ENCODE results near the gene SPSB4. TPM values are rescaled to one million over a fixed set of nuclear protein-coding genes. Genes with fewer than 3 reads are reported as not detected.

SPSB4 gene
- total RNA-seq, 3 donors from 2014 or later: not detected

- no peak for ATAC-seq
- H3K4me3 Mint-ChIP-seq: no peak overlapping the region
- peaks cover 14% of the 10 kb centered on the region for H3K9me3 Mint-ChIP-seq
- peaks cover 10% of the 10 kb centered on the region for H3K27me3 Mint-ChIP-seq (ENCODE audit: low read depth)
- no peaks in the 10 kb centered on the region for H3K4me1 Mint-ChIP-seq (ENCODE audit: low read depth)
- no peak for DNase-seq
- peaks cover 2% of the 10 kb centered on the region for H3K36me3 Mint-ChIP-seq (ENCODE audit: insufficient read depth)
These were observed 130.0 kb downstream of the SPSB4 start for GRCh38 chr3:141181196-141181595.

DNA sequence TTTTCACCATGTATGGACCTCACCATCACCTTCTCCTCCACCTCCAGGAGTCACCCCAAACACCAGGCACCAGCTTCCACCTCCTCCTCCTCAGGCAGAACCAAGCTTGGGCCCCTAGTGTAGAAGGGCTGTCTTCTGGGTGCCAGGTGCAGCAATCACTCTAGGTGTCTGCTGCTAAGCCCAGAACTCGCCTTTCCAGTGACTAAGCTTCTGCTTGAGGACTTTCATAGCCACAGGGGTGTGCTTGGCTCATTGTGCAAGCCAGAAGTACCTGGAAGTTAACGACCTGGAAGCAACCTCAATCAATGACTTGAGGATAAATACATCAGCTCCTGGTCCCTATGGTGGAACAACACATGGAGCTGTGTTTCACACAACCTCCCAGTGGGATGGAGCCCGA is 130.7 kb downstream of the SPSB4 start:
- Mint-ChIP-seq H3K9me3 (peaks cover 14% of the 10 kb centered on the region), H3K4me3 (no peak overlapping the region), H3K36me3 (ENCODE audit: insufficient read depth) (peaks cover 2% of the 10 kb centered on the region), H3K27me3 (ENCODE audit: low read depth) (peaks cover 10% of the 10 kb centered on the region), H3K4me1 (ENCODE audit: low read depth) (no peaks in the 10 kb centered on the region)
- DNase-seq: no peak
- ATAC-seq: no peak

GRCh38 chr3:141183606-141184005 is 132.5 kb downstream of the SPSB4 start:
- ATAC-seq (no peak), DNase-seq (no peak)
- Mint-ChIP-seq H3K4me3 (no peak overlapping the region), H3K27me3 (ENCODE audit: low read depth) (peaks cover 5% of the 10 kb centered on the region), H3K9me3 (peaks cover 14% of the 10 kb centered on the region), H3K4me1 (ENCODE audit: low read depth) (no peaks in the 10 kb centered on the region), H3K36me3 (ENCODE audit: insufficient read depth) (peaks cover 2% of the 10 kb centered on the region)

- Mint-ChIP-seq H3K9me3 (peaks cover 11% of the 10 kb centered on the region), H3K27me3 (ENCODE audit: low read depth) (peaks cover 5% of the 10 kb centered on the region), H3K36me3 (ENCODE audit: insufficient read depth) (peaks cover 2% of the 10 kb centered on the region), H3K4me1 (ENCODE audit: low read depth) (no peaks in the 10 kb centered on the region), H3K4me3 (no peak overlapping the region)
- ATAC-seq (no peak), DNase-seq (no peak)
These were observed 133.3 kb downstream of the SPSB4 start for GRCh38 chr3:141184430-141184829.

DNA sequence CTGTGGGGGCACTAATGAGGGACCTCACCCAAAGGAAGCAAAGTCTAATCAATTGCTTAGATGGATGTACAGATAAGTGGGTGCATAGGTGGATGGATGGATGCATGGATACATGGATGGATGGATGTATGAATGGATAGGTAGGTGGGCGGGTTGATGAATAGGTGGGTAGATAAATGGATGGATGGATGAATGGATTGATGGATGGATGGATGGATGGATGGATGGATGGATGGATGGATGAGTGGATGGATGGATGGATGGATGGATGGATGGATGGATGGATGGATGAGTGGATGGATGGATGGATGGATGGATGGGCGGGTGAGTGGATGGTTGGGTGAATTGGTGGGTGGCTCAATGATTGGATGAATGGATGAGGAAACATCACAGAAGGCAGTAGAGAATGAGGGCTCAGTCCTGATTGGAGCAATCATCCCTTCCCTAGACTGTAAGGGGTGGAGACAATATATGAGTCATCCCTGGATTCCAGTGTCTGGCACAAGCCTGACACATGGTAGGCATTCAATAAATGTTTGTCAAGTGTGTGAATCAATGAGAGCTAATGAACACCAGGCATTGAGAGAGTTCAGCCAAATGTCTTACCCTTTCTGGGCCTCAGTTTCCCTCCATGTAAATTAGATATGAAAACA is 140.1 kb downstream of the SPSB4 start:
- no peak for ATAC-seq
- no peak overlapping the region for H3K4me3 Mint-ChIP-seq
- peaks cover 5% of the 10 kb centered on the region for H3K9me3 Mint-ChIP-seq
- H3K27me3 Mint-ChIP-seq (ENCODE audit: low read depth): peaks cover 18% of the 10 kb centered on the region
- no peaks in the 10 kb centered on the region for H3K36me3 Mint-ChIP-seq (ENCODE audit: insufficient read depth)
- peaks cover 7% of the 10 kb centered on the region for H3K4me1 Mint-ChIP-seq (ENCODE audit: low read depth)
- DNase-seq: no peak

DNA sequence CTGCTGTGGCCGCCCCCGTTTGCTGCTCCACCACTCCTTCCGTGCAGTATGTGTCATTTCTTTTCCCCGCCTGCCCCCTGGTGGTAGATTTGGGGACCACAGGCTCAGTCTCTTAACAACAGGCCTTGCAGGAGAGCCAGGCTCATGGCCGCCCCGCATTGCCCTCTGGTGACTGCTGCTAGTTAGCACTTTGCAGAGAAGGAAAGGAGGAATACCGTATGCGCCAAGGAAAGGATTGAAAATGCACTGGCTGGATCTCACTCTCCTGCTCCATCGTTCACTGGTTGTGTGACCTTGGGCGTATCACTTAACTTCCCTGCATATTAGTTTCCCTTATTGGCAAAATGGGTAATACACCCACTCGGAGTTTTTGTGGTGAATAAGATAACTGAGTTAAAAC is 141.2 kb downstream of the SPSB4 start:
- Mint-ChIP-seq H3K36me3 (ENCODE audit: insufficient read depth) (no peaks in the 10 kb centered on the region), H3K4me3 (no peak overlapping the region), H3K27me3 (ENCODE audit: low read depth) (peaks cover 24% of the 10 kb centered on the region), H3K9me3 (peaks cover 5% of the 10 kb centered on the region), H3K4me1 (ENCODE audit: low read depth) (peaks cover 7% of the 10 kb centered on the region)
- peak; percentile 98 for DNase-seq
- peak; percentile 100 for ATAC-seq

DNA sequence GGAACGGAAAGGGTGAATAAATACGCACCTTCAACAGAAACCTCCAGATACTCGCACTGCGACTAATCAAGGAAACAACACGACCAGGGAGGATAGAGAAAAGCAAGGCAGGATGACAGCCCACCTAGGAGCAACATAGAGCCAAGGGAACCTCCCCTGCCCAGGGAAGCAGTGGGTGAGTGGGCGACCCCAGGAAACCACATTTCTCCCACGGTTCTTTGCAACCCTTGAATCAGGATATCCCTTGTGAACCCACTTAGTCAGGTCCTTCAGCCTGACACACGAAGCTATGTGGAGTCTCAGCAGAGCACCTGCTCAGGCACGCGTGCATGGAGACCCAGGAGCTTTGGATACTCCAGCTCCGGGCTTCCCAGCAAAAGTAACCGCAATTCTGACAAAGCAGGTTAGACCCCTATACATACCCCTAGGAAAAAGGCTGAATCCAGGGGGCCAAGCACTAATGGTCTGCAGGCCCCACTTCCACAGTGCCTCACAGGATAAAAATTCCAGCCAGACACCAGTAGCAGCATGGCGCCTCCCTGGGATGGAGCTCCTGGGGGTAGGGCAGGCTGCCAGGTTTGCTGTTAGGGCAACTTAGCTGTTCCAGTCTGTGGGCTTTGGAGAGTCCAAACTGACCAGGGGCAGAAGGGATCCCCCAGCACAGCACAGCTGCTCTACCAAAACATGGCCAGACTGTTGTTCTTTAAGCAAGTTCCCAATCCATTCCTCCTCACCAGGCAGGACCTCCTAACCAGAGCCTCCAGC is 142.1 kb downstream of the SPSB4 start:
- peaks cover 7% of the 10 kb centered on the region for H3K4me1 Mint-ChIP-seq (ENCODE audit: low read depth)
- ATAC-seq (no peak), DNase-seq (no peak)
- peaks cover 27% of the 10 kb centered on the region for H3K27me3 Mint-ChIP-seq (ENCODE audit: low read depth)
- H3K36me3 Mint-ChIP-seq (ENCODE audit: insufficient read depth): no peaks in the 10 kb centered on the region
- no peak overlapping the region for H3K4me3 Mint-ChIP-seq
- peaks cover 5% of the 10 kb centered on the region for H3K9me3 Mint-ChIP-seq

Other genes with a start within 250 kb of the SPSB4 start
- gene SLC25A36, start 109.5 kb upstream of the SPSB4 start, total RNA-seq: 10 to 100 TPM; 35.1 to 41.9 (median 39.7) TPM
- 1 to 10 TPM; 3.4 to 6.8 (median 6.0) TPM for gene PXYLP1, start 180.5 kb downstream of the SPSB4 start, total RNA-seq

Data from activated T-cell treated with anti-CD3 and anti-CD28 coated beads, Interleukin-2, amount 50 U/mL, for 4 hours (primary cell).